Measurements from ENCODE around the gene ST6GAL1.

Gene ST6GAL1

GRCh38 chr3:186917512-186918312, 12.6 kb upstream of the ST6GAL1 start:
- DNase-seq (ENCODE audit: low spot score) = no peak

GRCh38 chr3:186920301-186920700, 10.0 kb upstream of the ST6GAL1 start:
- no peak for DNase-seq (ENCODE audit: low spot score)

- no peak for DNase-seq (ENCODE audit: low spot score)
Observed at GRCh38 chr3:186920796-186921195, 9.5 kb upstream of the ST6GAL1 start.

- no peak for DNase-seq (ENCODE audit: low spot score)
Observed at GRCh38 chr3:186921578-186921977, 8.7 kb upstream of the ST6GAL1 start.

- DNase-seq (ENCODE audit: low spot score) = no peak
Observed at GRCh38 chr3:186922224-186922623, 8.1 kb upstream of the ST6GAL1 start.

- no peak for DNase-seq (ENCODE audit: low spot score)
Observed at GRCh38 chr3:186922790-186923189, 7.5 kb upstream of the ST6GAL1 start.

- no peak for DNase-seq (ENCODE audit: low spot score)
Observed at GRCh38 chr3:186923241-186923640, 7.1 kb upstream of the ST6GAL1 start.

- DNase-seq (ENCODE audit: low spot score) = no peak
Observed at GRCh38 chr3:186925826-186926225, 4.5 kb upstream of the ST6GAL1 start.

- no peak for DNase-seq (ENCODE audit: low spot score)
Observed at GRCh38 chr3:186929186-186929585, 1.1 kb upstream of the ST6GAL1 start.

- no peak for DNase-seq (ENCODE audit: low spot score)
Observed at GRCh38 chr3:186929685-186930084, 641 bp upstream of the ST6GAL1 start.

- DNase-seq (ENCODE audit: low spot score) = peak; percentile 64
Observed at GRCh38 chr3:186930641-186931531, 560 bp downstream of the ST6GAL1 start.

- DNase-seq (ENCODE audit: low spot score) = peak; percentile 52
Observed at GRCh38 chr3:186931532-186932280, 1.4 kb downstream of the ST6GAL1 start.

- DNase-seq (ENCODE audit: low spot score) = no peak
Observed at GRCh38 chr3:186932281-186933181, 2.2 kb downstream of the ST6GAL1 start.

- DNase-seq (ENCODE audit: low spot score) = no peak
Observed at GRCh38 chr3:186933816-186934215, 3.5 kb downstream of the ST6GAL1 start.

GRCh38 chr3:186935133-186935532, 4.8 kb downstream of the ST6GAL1 start:
- no peak for DNase-seq (ENCODE audit: low spot score)

GRCh38 chr3:186937017-186937875, 6.9 kb downstream of the ST6GAL1 start:
- DNase-seq (ENCODE audit: low spot score) = no peak

- DNase-seq (ENCODE audit: low spot score) = no peak
Observed at GRCh38 chr3:186938716-186939115, 8.4 kb downstream of the ST6GAL1 start.

GRCh38 chr3:186939536-186939935, 9.2 kb downstream of the ST6GAL1 start:
- DNase-seq (ENCODE audit: low spot score) = no peak

- no peak for DNase-seq (ENCODE audit: low spot score)
Observed at GRCh38 chr3:186940967-186941366, 10.6 kb downstream of the ST6GAL1 start.

- DNase-seq (ENCODE audit: low spot score) = no peak
Observed at GRCh38 chr3:186942168-186942567, 11.8 kb downstream of the ST6GAL1 start.
